ENCODE results near the gene ZKSCAN2. TPM values are rescaled to one million over a fixed set of nuclear protein-coding genes. Genes with fewer than 3 reads are reported as not detected.
A peak's percentile ranks its signal among the peaks of the same experiment; 100 is the strongest.

The ZKSCAN2 gene
- total and polyA plus RNA-seq, 9 of the 15 experiments (the other 6 are each of a cell fraction or from before 2014, with no cell fraction given) = 1.3 to 9.5 (median 4.2) TPM

- TF ChIP-seq USF2 (CRISPR knock-in tag; IDR thresholded peaks at IDR 0.05) (0 out of 2 replicates have a peak, but pooled peaks have one; percentile 4), TEAD1 (CRISPR knock-in tag; IDR thresholded peaks at IDR 0.05) (peak; percentile 42 to 55; a peak in 1 of 4 replicates), NCOA6 (IDR thresholded peaks at IDR 0.05) (0 out of 2 replicates have a peak, but pooled peaks have one; percentile 38), WHSC1 (IDR thresholded peaks at IDR 0.05; ENCODE audit: low read length) (no peak), HOXB6 (CRISPR knock-in tag; IDR thresholded peaks at IDR 0.05; ENCODE audit: borderline replicate concordance) (no peak), RB1 (IDR thresholded peaks at IDR 0.05; ENCODE audit: low read depth) (peak; percentile 91), ETV5 (CRISPR knock-in tag; IDR thresholded peaks at IDR 0.05; ENCODE audit: low read depth) (peak; percentile 91), NCOR1 (IDR thresholded peaks at IDR 0.05) (0 out of 2 replicates have a peak, but pooled peaks have one; percentile 18), ZBTB9 (CRISPR knock-in tag; IDR thresholded peaks at IDR 0.05) (peak; percentile 53; the same call in 1 of the 2 replicates), TSC22D4 (tag; IDR thresholded peaks at IDR 0.05) (no peak), HIVEP1 (CRISPR knock-in tag; IDR thresholded peaks at IDR 0.05) (peak; percentile 70; the same call in 1 of the 2 replicates), MLX (CRISPR knock-in tag; conservative IDR thresholded peaks at IDR 0.05) (peak in 1 of 2 experiments; percentile 70; a peak in 1 of 4 replicates), ZNF76 (CRISPR knock-in tag; IDR thresholded peaks at IDR 0.05; ENCODE audit: borderline replicate concordance) (peak; percentile 90; the same call in 1 of the 2 replicates), NR2C2 (CRISPR knock-in tag; IDR thresholded peaks at IDR 0.05) (no peak), NR2C2 (tag; IDR thresholded peaks at IDR 0.05) (peak; percentile 95), SNIP1 (IDR thresholded peaks at IDR 0.05; ENCODE audit: low read depth) (no peak), CBX1 (IDR thresholded peaks at IDR 0.05; ENCODE audit: low read depth) (peak; percentile 90), MTA3 (IDR thresholded peaks at IDR 0.05; ENCODE audit: borderline replicate concordance) (peak; percentile 77; the same call in 1 of the 2 replicates), ZNF699 (CRISPR knock-in tag; IDR thresholded peaks at IDR 0.05; ENCODE audit: insufficient replicate concordance) (no peak), AFF1 (IDR thresholded peaks at IDR 0.05; ENCODE audit: low read depth in 1 of 2, partially characterized antibody in 2 of 2) (peak in 1 of 2 experiments; percentile 65), CGGBP1 (CRISPR knock-in tag; IDR thresholded peaks at IDR 0.05) (peak; percentile 76; the same call in 1 of the 2 replicates), PML (IDR thresholded peaks at IDR 0.05; ENCODE audit: low read length) (peak; percentile 81)
Measured at GRCh38 chr16:25257470-25257955, at the start of gene ZKSCAN2 (continued).
